HK-2 (cell line): ENCODE results near the gene COL4A2.
A peak's percentile ranks its signal among the peaks of the same experiment; 100 is the strongest.
"Not testable (repeated sequence)": the region's sequence is repeated elsewhere in the genome, so short reads cannot be mapped to it uniquely, and the experiment has no call there.

Experiments
- DNase-seq: peaks from one replicate; pipeline ENCODE4 v3.0.0-alpha.2; 2018; ENCODE audit not compliant: unreplicated experiment

COL4A2 gene

GRCh38 chr13:110379905-110380341, 72.8 kb downstream of the COL4A2 start:
- DNase-seq, result no peak

- DNase-seq, result no peak
Observed at GRCh38 chr13:110380359-110381028, 73.4 kb downstream of the COL4A2 start.

- no peak for DNase-seq
Observed at GRCh38 chr13:110381029-110381360, 73.9 kb downstream of the COL4A2 start.

GRCh38 chr13:110382229-110382628, 75.1 kb downstream of the COL4A2 start:
- DNase-seq, result no peak

GRCh38 chr13:110382830-110383229, 75.7 kb downstream of the COL4A2 start:
- no peak for DNase-seq

GRCh38 chr13:110387451-110388107, 80.5 kb downstream of the COL4A2 start:
- no peak for DNase-seq

- no peak for DNase-seq
Observed at GRCh38 chr13:110388108-110388943, 81.2 kb downstream of the COL4A2 start.

GRCh38 chr13:110390567-110390966, 83.5 kb downstream of the COL4A2 start:
- no peak for DNase-seq

- DNase-seq, result no peak
Observed at GRCh38 chr13:110391273-110391672, 84.2 kb downstream of the COL4A2 start.

GRCh38 chr13:110392510-110393240, 85.6 kb downstream of the COL4A2 start:
- DNase-seq, result no peak

GRCh38 chr13:110393761-110394160, 86.7 kb downstream of the COL4A2 start:
- no peak for DNase-seq

- DNase-seq, result no peak
Observed at GRCh38 chr13:110394371-110394841, 87.3 kb downstream of the COL4A2 start.

- DNase-seq, result not testable (repeated sequence)
Observed at GRCh38 chr13:110395616-110396015, 88.5 kb downstream of the COL4A2 start.

GRCh38 chr13:110396476-110396875, 89.4 kb downstream of the COL4A2 start:
- no peak for DNase-seq

GRCh38 chr13:110396913-110397381, 89.9 kb downstream of the COL4A2 start:
- peak; percentile 61 for DNase-seq

- DNase-seq, result no peak
Observed at GRCh38 chr13:110397436-110398115, 90.5 kb downstream of the COL4A2 start.

- DNase-seq, result no peak
Observed at GRCh38 chr13:110398564-110399507, 91.8 kb downstream of the COL4A2 start.

GRCh38 chr13:110399801-110400200, 92.7 kb downstream of the COL4A2 start:
- no peak for DNase-seq

GRCh38 chr13:110400786-110401533, 93.9 kb downstream of the COL4A2 start:
- DNase-seq, result no peak
